GM23248 (cell line): ENCODE results near the gene PDGFRA. TPM values are rescaled to one million over a fixed set of nuclear protein-coding genes. Genes with fewer than 3 reads are reported as not detected.

Experiments
- DNase-seq: peaks from one replicate; pipeline ENCODE4 v3.0.0-alpha.2; 2015
- H2AFZ ChIP-seq: fragments of 200-600 bp; sonication (generic); 2 replicates; pipeline ENCODE4 v1.6.1; 2016; ENCODE audit warnings: antibody characterized with exemption
- H3F3A ChIP-seq: fragments of 200-600 bp; sonication (generic); 2 replicates; pipeline ENCODE4 v1.6.1; 2016; ENCODE audit warnings: mild to moderate bottlenecking, antibody characterized with exemption, mixed run types; ENCODE audit not compliant: insufficient read depth
- H3K27ac ChIP-seq: fragments of 200-600 bp; sonication (generic); 2 replicates; pipeline ENCODE4 v1.5.1; 2016; ENCODE audit warnings: mild to moderate bottlenecking
- H3K27me3 ChIP-seq: fragments of 200-600 bp; sonication (generic); replicated peaks from 2 replicates; pipeline ENCODE4 v1.6.1; 2016; ENCODE audit warnings: mild to moderate bottlenecking; ENCODE audit not compliant: insufficient read depth
- H3K36me3 ChIP-seq: fragments of 200-600 bp; sonication (generic); 2 replicates; pipeline ENCODE4 v1.6.1; 2016; ENCODE audit warnings: low read depth, mild to moderate bottlenecking
- H3K4me1 ChIP-seq: fragments of 200-600 bp; sonication (generic); 2 replicates; pipeline ENCODE4 v1.6.1; 2016; ENCODE audit warnings: mild to moderate bottlenecking; ENCODE audit not compliant: insufficient read depth
- H3K4me2 ChIP-seq: fragments of 200-600 bp; sonication (generic); one replicate; pipeline ENCODE4 v1.6.1; 2016; ENCODE audit warnings: mild to moderate bottlenecking; ENCODE audit not compliant: unreplicated experiment
- H3K4me3 ChIP-seq: fragments of 200-600 bp; sonication (generic); 2 replicates; pipeline ENCODE4 v1.5.1; 2016; ENCODE audit warnings: mild to moderate bottlenecking
- H3K79me2 ChIP-seq: fragments of 200-600 bp; sonication (generic); 2 replicates; pipeline ENCODE4 v1.6.1; 2016; ENCODE audit warnings: mild to moderate bottlenecking; ENCODE audit not compliant: insufficient read depth
- H3K9ac ChIP-seq: fragments of 200-600 bp; sonication (generic); 2 replicates; pipeline ENCODE4 v1.6.1; 2016; ENCODE audit warnings: mild to moderate bottlenecking
- H3K9me2 ChIP-seq: fragments of 200-600 bp; sonication (generic); 2 replicates; pipeline ENCODE4 v1.6.1; 2016; ENCODE audit warnings: mixed run types, mild to moderate bottlenecking, moderate library complexity; ENCODE audit not compliant: insufficient read depth
- H3K9me3 ChIP-seq: fragments of 200-600 bp; sonication (generic); one replicate; pipeline ENCODE4 v1.6.1; 2017; ENCODE audit warnings: low read depth
- H4K20me1 ChIP-seq: fragments of 200-600 bp; sonication (generic); 2 replicates; pipeline ENCODE4 v1.6.0; 2016; ENCODE audit not compliant: insufficient read depth
- EZH2 ChIP-seq: fragments of 200-600 bp; sonication (generic); IDR thresholded peaks from 2 replicates; pipeline ENCODE4 v1.6.1; 2018; ENCODE audit warnings: antibody characterized with exemption, mild to moderate bottlenecking; ENCODE audit not compliant: insufficient read depth, poor library complexity, severe bottlenecking
- EZH2phosphoT487 ChIP-seq: fragments of 200-600 bp; sonication (generic); IDR thresholded peaks from 2 replicates; pipeline ENCODE4 v1.6.1; 2018; ENCODE audit warnings: antibody characterized with exemption, moderate library complexity, mild to moderate bottlenecking, low read depth; ENCODE audit not compliant: insufficient read depth
- WGBS, 2 experiments: methylation state at CpG; one replicate each; pipeline ENCODE4 v1.1.6; 2015 to 2017; ENCODE audit warnings: low lambda C conversion rate in 2 of 2, low coverage in 1 of 2; ENCODE audit errors: missing lambda C conversion rate in 2 of 2; 5-methylcytosine and 5-hydroxymethylcytosine counted together
- in situ Hi-C: fragments of 300-500 bp; cut with MboI; formaldehyde crosslinking; loops from 2 replicates; pipeline ENCODE4 v1.15.0; 2020
- polyA plus RNA-seq: library from polyadenylated mRNA; unstranded; fragments of >200 nt; fragmentation: Nextera tagmentation; extraction: Ambion mirVana; gene quantifications from 2 replicates; pipeline ENCODE4 v1.2.1, GENCODE V29; 2016
- total RNA-seq: library from RNA; depleted of rRNA; stranded (reverse); fragments of >200 nt; shearing (Covaris generic); gene quantifications from 2 replicates; pipeline ENCODE4 v1.2.3, GENCODE V29; 2014

PDGFRA gene
- total and polyA plus RNA-seq, 2 experiments from 2014 or later: 109 to 225 TPM

GRCh38 chr4:54317690-54318089 lies 88.6 kb downstream of the PDGFRA start:
- Histone ChIP-seq H4K20me1 (no peaks in the 10 kb centered on the region), H3K9ac (no peak overlapping the region), H3K27me3 (peaks cover 3% of the 10 kb centered on the region; the same call in 1 of the 2 replicates), H3K9me2 (no peaks in the 10 kb centered on the region), H3K4me3 (no peak overlapping the region), H3K4me2 (no peak overlapping the region), H3K4me1 (no peaks in the 10 kb centered on the region), H3K27ac (no peak overlapping the region), H3K36me3 (no peaks in the 10 kb centered on the region), H3K79me2 (no peaks in the 10 kb centered on the region), H3K9me3 (no peaks in the 10 kb centered on the region), H2AFZ (no peak overlapping the region), H3F3A (no peaks in the 10 kb centered on the region)
- 78 to 85% methylated on average over 2 of the region's 2 CpGs for WGBS, 2 experiments
- no peak for DNase-seq
- in situ Hi-C loops: no loop called here
- TF ChIP-seq EZH2phosphoT487: no peak
- TF ChIP-seq EZH2: no peak

DNA sequence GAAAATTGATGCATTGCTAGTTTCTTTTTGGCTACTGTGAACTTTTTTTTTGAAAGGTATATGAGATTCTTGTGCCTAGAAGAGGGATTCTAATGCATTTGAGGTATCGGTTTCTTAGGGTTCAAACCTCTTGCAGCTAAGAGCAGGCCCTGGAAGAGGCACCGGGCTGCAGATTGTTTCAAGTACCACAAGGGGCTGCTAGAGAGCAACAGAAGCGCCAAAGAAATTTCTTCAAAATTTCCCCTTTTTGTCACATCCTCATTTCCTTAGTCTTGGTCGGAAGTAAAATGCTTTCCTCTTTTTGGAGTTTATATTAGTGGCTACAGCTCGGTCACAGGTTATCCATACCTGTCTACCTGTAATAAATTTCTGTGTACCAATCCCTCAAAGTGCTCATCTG lies 89.8 kb downstream of the PDGFRA start:
- Histone ChIP-seq H3K9me2 (no peaks in the 10 kb centered on the region), H3K79me2 (no peaks in the 10 kb centered on the region), H3F3A (no peaks in the 10 kb centered on the region), H4K20me1 (no peaks in the 10 kb centered on the region), H3K9ac (no peak overlapping the region), H3K4me2 (no peak overlapping the region), H3K27ac (no peak overlapping the region), H3K9me3 (no peaks in the 10 kb centered on the region), H3K36me3 (no peaks in the 10 kb centered on the region), H3K27me3 (no peaks in the 10 kb centered on the region), H3K4me1 (no peaks in the 10 kb centered on the region), H3K4me3 (no peak overlapping the region), H2AFZ (0 out of 2 replicates have a peak overlapping the region, but pooled peaks have one; percentile 21)
- TF ChIP-seq EZH2phosphoT487 (no peak), EZH2 (no peak)
- 27 to 30% methylated on average over 5 of the region's 5 CpGs for WGBS, 2 experiments
- in situ Hi-C loops: no loop called here
- DNase-seq: peak; percentile 75

DNA sequence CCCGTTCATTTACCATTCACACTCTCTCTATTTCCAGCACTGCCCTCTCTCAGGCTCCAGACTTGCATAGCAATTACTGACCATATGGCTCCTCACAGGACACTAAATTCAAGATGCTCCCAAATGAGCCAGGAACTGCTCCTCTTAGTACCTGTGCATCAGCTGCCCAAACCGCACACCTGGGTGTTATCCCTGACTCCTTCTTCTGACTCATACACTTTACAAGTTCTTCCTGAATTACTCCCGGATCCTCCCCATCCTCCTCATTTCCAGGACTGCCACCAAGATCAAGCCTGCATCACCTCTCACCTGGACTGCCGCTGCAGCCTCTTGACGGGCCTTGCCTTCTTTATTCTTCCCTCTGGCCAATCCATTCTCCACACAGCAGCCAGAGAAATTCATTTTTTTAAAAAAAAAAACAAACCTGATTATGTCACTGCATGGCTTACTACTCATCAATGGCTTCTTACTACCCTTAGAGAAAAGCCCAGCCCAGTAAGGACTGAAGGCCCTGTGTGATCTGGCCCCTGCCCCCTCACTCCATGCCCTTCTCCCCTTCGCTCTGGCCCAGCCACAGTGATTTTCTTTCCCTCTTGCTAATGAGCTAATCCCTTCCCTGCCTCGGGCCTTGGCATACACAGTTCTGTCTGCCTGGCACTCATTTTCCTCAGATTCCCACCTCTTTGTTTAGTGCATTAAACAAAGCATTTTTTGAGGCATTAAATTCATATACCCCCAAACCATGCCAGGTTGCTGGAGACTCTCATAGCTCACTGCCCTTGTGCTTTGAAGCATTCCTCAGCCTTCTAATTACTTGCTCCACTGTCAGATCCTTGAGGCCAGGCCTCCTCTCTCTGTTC lies 92.0 kb downstream of the PDGFRA start:
- Histone ChIP-seq H3K4me2 (no peak overlapping the region), H4K20me1 (no peaks in the 10 kb centered on the region), H3K27ac (no peak overlapping the region), H3K9ac (no peak overlapping the region), H3K79me2 (no peaks in the 10 kb centered on the region), H3K27me3 (no peaks in the 10 kb centered on the region), H3K4me3 (no peak overlapping the region), H3K36me3 (no peaks in the 10 kb centered on the region), H2AFZ (no peak overlapping the region), H3K4me1 (no peaks in the 10 kb centered on the region), H3F3A (no peaks in the 10 kb centered on the region), H3K9me2 (no peaks in the 10 kb centered on the region), H3K9me3 (no peaks in the 10 kb centered on the region)
- in situ Hi-C loops: loop anchor here (10.0 kb wide), 1 partner anchor 644 kb away; no protein-coding TSS in a partner anchor
- TF ChIP-seq EZH2 (no peak), EZH2phosphoT487 (no peak)
- WGBS, 2 experiments: 84 to 89% methylated on average over 7 of the region's 7 CpGs
- DNase-seq: no peak

- H3K36me3 ChIP-seq: no peaks in the 10 kb centered on the region
- H3K4me3 ChIP-seq: no peak overlapping the region
- no peak overlapping the region for H3K4me2 ChIP-seq
- TF ChIP-seq EZH2phosphoT487 (no peak), EZH2 (no peak)
- no peaks in the 10 kb centered on the region for H3K4me1 ChIP-seq
- in situ Hi-C loops: loop anchor here (10.0 kb wide), 1 partner anchor 642 kb away; no protein-coding TSS in a partner anchor
- H2AFZ ChIP-seq: no peak overlapping the region
- WGBS, 2 experiments: 28 to 30% methylated on average over 10 of the region's 10 CpGs
- DNase-seq: peak; percentile 79
- H3F3A ChIP-seq: no peaks in the 10 kb centered on the region
- H3K9me3 ChIP-seq: no peaks in the 10 kb centered on the region
- no peaks in the 10 kb centered on the region for H3K27me3 ChIP-seq
- no peaks in the 10 kb centered on the region for H3K79me2 ChIP-seq
- H3K9me2 ChIP-seq: no peaks in the 10 kb centered on the region
- no peak overlapping the region for H3K9ac ChIP-seq
- H4K20me1 ChIP-seq: no peaks in the 10 kb centered on the region
- H3K27ac ChIP-seq: no peak overlapping the region
These were observed 93.8 kb downstream of the PDGFRA start for GRCh38 chr4:54322818-54323417.
